CMK (cell line): ENCODE measurements around the gene CCDC106.

ENCODE experiments used
- DNase-seq: peaks from one replicate; pipeline ENCODE4 v3.0.0-alpha.2; 2010; ENCODE audit warnings: low read depth

Gene CCDC106

GRCh38 chr19:55613930-55614710 is 33.9 kb upstream of the CCDC106 start:
- no peak for DNase-seq

DNA sequence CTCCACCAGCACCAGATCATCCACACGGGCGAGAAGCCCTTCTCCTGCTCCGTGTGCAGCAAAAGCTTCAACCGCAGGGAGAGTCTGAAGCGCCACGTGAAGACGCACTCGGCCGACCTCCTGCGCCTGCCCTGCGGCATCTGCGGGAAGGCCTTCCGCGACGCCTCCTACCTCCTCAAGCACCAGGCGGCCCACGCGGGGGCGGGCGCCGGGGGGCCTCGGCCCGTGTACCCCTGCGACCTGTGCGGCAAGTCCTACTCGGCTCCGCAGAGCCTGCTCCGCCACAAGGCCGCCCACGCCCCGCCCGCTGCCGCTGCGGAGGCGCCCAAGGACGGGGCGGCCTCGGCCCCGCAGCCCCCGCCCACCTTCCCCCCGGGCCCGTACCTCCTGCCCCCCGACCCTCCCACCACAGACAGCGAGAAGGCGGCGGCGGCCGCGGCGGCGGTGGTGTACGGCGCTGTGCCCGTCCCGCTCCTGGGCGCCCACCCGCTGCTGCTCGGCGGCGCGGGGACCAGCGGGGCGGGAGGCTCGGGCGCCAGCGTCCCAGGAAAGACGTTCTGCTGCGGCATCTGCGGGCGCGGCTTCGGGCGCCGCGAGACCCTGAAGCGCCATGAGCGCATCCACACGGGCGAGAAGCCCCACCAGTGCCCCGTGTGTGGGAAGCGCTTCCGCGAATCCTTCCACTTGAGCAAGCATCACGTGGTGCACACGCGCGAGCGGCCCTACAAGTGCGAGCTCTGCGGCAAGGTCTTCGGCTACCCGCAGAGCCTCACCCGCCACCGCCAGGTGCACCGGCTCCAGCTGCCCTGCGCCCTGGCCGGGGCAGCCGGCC is 33.1 kb upstream of the CCDC106 start:
- no peak for DNase-seq

DNA sequence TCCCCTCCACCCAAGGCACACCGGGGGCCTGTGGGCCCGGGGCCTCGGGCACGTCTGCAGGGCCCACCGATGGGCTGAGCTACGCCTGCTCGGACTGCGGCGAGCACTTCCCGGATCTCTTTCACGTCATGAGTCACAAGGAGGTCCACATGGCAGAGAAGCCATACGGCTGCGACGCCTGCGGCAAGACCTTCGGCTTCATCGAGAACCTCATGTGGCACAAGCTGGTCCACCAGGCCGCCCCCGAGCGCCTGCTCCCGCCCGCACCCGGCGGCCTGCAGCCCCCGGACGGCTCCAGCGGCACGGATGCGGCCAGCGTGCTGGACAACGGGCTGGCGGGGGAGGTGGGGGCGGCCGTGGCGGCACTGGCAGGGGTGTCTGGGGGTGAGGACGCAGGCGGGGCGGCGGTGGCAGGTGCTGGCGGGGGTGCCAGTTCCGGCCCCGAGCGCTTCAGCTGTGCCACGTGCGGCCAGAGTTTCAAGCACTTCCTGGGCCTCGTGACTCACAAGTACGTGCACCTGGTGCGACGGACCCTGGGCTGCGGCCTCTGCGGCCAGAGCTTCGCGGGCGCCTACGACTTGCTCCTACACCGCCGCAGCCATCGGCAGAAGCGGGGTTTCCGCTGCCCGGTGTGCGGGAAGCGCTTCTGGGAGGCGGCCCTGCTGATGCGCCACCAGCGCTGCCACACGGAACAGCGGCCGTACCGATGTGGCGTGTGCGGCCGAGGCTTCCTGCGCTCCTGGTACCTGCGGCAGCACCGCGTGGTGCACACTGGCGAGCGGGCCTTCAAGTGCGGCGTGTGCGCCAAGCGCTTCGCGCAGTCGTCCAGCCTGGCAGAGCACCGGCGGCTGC is 32.2 kb upstream of the CCDC106 start:
- no peak for DNase-seq

DNA sequence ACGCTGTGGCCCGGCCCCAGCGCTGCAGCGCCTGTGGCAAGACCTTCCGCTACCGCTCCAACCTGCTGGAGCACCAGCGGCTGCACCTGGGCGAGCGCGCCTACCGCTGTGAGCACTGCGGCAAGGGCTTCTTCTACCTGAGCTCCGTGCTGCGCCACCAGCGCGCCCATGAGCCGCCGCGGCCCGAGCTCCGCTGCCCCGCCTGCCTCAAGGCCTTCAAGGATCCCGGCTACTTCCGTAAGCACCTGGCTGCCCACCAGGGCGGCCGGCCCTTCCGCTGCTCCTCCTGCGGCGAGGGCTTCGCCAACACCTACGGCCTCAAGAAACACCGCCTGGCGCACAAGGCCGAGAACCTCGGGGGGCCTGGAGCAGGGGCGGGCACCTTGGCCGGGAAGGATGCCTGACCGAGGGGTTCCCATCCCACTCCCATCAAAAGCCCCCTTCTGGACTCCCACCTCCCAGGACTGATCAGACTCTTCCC is 31.6 kb upstream of the CCDC106 start:
- DNase-seq: no peak

- no peak for DNase-seq
These were observed 30.6 kb upstream of the CCDC106 start for GRCh38 chr19:55617426-55617825.

DNA sequence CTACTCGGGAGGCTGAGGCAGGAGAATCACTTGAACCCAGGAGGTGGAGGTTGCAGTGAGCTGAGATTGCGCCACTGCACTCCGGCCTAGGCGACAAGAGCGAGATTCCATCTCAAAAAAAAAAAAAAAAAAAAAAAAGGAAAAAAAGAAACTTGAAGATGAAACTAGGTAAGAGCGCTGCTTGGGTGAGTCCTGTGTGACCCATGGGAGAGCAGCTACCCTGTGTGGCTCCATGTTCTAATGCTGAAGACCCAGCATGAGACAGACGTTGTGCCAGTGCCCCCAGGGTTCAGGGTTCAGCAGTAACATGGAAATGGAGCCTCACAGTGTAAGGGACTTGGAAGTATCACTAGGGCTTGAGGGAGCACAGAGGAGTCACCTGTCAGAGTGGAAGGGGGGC is 29.6 kb upstream of the CCDC106 start:
- no peak for DNase-seq

- DNase-seq: no peak
These were observed 28.7 kb upstream of the CCDC106 start for GRCh38 chr19:55619286-55619685.

- DNase-seq: no peak
These were observed 27.4 kb upstream of the CCDC106 start for GRCh38 chr19:55620410-55621204.

DNA sequence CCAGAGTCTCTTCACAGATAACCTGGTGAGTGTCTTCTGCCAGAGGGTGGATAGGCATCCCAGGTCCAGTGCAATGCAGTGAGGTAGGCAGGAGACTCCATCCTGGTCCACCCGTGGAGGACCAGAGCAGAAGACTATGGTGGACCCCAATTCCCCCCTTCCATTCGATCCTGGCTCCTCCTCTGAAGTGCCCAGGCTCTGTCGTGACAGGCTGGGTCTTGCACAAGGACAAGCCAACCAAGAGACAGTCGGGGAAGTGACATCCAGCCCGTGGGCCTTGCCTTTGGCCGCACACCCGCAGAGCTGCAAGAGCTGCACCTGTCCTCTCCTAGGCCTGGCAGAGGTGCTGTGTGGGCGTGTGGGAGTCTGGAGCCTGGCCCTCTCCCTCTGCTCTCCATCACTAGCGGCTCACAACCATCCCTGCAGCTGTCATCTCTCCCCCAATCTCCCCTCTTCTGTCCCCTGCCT is 26.8 kb upstream of the CCDC106 start:
- no peak for DNase-seq

DNA sequence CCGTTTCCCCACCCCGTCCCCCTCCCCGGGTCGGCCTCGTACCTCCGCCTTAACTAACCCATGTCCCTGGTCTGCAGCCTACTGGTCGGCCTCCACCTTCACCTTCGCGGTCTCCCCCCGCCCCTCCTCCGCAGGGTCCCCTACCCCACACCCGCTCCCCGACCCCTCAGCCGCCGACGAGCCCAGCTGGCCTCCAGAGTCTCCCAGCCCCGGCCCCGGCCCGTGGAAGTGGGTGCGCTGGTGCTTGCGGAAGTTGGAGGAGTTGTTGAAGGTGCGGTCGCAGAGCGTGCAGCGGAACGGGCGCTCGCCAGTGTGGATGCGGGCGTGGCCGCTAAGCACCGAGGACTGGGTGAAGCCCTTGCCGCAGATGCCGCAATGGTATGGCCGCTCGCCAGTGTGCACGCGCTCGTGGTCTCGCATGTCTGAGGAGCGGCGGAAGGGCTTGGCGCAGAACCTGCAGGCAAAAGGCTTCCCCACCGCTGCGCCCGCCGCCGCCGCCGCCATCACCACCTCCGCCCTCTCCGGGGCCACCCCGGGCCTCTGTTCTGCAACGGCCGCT is 26.3 kb upstream of the CCDC106 start:
- no peak for DNase-seq

GRCh38 chr19:55622242-55622969 is 25.6 kb upstream of the CCDC106 start:
- DNase-seq: no peak

GRCh38 chr19:55623130-55623529 is 24.9 kb upstream of the CCDC106 start:
- no peak for DNase-seq

GRCh38 chr19:55623561-55623960 is 24.5 kb upstream of the CCDC106 start:
- DNase-seq: no peak

DNA sequence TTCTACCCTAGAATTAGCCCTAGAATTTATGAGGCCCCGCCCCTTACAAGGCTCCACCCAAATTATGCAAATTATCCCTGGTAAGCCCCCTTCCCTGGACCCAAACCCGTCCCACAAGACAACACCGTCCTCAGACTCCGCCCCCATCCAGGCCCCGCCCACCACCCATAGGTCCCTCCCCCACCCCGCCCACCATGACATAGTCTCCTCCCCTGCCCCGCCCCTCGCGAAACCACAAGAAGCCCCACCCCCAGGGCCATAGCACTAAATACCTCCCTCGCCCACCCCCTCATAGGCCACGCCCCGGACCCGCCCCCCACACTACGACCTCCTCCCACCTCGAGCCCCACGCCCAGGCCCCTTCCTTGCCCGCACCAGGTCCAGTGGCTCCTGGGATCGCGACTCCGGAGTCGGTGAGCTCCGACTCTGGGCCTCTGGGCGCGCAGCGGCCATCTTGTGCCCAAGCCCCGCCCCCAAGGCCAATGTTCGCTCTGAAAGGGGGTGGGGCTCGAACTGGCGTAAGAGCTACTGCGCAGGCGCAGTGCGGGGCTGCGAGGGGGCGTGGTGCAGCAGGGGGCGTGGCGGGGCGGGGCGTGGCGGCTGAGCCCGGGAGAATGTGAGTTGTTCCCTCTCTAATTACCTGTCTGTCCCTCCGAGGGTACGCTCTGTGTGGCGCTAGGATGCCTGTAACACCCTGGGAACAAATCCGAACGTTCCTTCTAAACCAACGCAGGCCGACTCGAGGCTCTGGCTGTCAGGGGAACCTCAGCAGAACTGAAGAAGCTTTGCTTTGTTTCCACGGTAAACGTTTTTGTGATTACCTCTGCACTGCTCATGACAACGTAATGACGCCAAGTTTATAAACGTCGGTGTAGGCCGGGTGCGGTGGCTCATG is 23.7 kb upstream of the CCDC106 start, which contains the start of gene ZNF784:
Gene ZNF784, minus strand, starts transcription at position 458 of the 895 bp plus-strand sequence. Its CDS starts 5 bp downstream, at position 453.
- DNase-seq: peak; percentile 91

DNA sequence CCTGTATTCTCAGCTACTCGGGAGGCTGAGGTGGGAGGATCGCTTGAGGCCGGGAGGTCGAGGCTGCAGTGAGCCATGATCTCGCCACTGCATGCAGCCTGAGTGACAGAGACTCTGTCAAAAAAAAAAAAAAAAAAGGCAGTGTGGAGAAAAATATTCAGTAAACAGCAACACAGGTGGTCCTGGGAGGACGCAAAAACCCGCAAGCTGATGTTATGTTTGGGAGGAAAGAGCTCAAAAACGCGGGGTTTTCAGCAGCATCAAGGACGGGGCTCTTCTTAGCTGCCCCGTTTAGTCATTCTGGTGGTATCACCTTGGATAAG is 23.0 kb upstream of the CCDC106 start:
- no peak for DNase-seq

GRCh38 chr19:55626350-55626749 is 21.7 kb upstream of the CCDC106 start:
- no peak for DNase-seq

DNA sequence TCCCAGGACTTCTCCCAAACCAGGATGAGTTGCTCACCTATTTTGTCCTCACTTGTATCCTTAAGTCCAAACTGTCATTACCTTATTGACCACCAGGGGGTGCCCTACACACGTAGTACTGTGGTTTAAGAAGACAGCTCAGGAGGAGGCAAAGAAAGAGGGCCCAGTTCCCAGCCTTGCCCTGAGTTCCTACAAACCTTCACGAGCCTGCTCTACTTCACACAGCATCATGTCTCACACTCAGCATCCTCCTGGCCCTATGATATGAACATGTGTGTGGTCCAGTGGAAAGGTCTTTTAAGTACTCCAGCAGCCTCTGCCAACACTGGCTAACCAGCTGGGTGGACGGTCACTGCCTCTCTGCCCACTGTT is 15.6 kb upstream of the CCDC106 start:
- peak; percentile 98 for DNase-seq

- no peak for DNase-seq
These were observed 14.2 kb upstream of the CCDC106 start for GRCh38 chr19:55633861-55634260.

- DNase-seq: no peak
These were observed 12.7 kb upstream of the CCDC106 start for GRCh38 chr19:55635334-55635717.
